ENCODE measurements around the gene DNAH8. TPM values are rescaled to one million over a fixed set of nuclear protein-coding genes. Genes with fewer than 3 reads are reported as not detected.
A peak's percentile ranks its signal among the peaks of the same experiment; 100 is the strongest.

The DNAH8 gene
- total RNA-seq, 1 donor from 2014 or later, result not detected

DNA sequence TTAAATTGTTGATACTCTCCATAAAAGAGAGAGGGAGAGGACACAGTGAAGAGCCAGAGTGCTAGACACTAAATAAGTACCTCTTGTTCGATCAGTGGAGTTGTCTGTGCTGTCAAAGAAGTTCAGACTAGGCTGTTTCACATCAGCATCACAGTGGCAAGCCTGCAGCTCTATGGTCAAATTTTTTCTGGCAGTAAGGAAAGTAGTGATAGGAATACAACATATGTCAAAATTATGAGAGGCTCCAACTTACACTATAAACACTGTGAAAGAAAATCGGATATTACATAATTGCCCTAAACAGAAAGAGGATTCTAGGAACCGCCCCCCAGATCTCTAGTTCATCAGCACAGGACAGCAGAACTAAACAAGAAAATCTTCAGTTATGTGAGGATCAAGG, 23.1 kb downstream of the DNAH8 start:
- Histone ChIP-seq H3K27me3 (ENCODE audit: insufficient read depth, low read length) (no peaks in the 10 kb centered on the region), H3K27ac (ENCODE audit: low read depth, low read length) (no peak overlapping the region), H2AFZ (ENCODE audit: low read depth, low read length) (no peak overlapping the region), H3K4me3 (ENCODE audit: insufficient read depth, low read depth, low read length) (no peak overlapping the region), H3K79me2 (ENCODE audit: insufficient read depth, low read length) (no peaks in the 10 kb centered on the region), H4K20me1 (ENCODE audit: insufficient read depth, low read length) (no peaks in the 10 kb centered on the region), H3K4me1 (ENCODE audit: insufficient read depth, low read length) (no peaks in the 10 kb centered on the region), H3K36me3 (ENCODE audit: insufficient read depth, low read length) (no peaks in the 10 kb centered on the region), H3K9me3 (ENCODE audit: insufficient read depth, low read depth, low read length) (no peaks in the 10 kb centered on the region), H3K4me2 (ENCODE audit: low read length) (no peak overlapping the region), H3K9ac (ENCODE audit: low read length) (no peak overlapping the region)
- Mint-ChIP-seq H3K27me3 (ENCODE audit: low read depth, unreplicated experiment) (peaks cover 3% of the 10 kb centered on the region), H3K27ac (ENCODE audit: unreplicated experiment) (no peak overlapping the region), H3K4me1 (ENCODE audit: low read depth, unreplicated experiment) (no peaks in the 10 kb centered on the region), H3K36me3 (ENCODE audit: low read depth, unreplicated experiment) (no peaks in the 10 kb centered on the region), H3K4me3 (ENCODE audit: unreplicated experiment) (no peak overlapping the region), H3K9me3 (ENCODE audit: unreplicated experiment) (peaks cover 1% of the 10 kb centered on the region)
- DNase-seq (ENCODE audit: low read depth), result no peak
- no peak for FAIRE-seq
- TF ChIP-seq EZH2 (IDR thresholded peaks at IDR 0.05; ENCODE audit: insufficient read depth, low read length), result no peak
- TF ChIP-seq, protein P1, sequence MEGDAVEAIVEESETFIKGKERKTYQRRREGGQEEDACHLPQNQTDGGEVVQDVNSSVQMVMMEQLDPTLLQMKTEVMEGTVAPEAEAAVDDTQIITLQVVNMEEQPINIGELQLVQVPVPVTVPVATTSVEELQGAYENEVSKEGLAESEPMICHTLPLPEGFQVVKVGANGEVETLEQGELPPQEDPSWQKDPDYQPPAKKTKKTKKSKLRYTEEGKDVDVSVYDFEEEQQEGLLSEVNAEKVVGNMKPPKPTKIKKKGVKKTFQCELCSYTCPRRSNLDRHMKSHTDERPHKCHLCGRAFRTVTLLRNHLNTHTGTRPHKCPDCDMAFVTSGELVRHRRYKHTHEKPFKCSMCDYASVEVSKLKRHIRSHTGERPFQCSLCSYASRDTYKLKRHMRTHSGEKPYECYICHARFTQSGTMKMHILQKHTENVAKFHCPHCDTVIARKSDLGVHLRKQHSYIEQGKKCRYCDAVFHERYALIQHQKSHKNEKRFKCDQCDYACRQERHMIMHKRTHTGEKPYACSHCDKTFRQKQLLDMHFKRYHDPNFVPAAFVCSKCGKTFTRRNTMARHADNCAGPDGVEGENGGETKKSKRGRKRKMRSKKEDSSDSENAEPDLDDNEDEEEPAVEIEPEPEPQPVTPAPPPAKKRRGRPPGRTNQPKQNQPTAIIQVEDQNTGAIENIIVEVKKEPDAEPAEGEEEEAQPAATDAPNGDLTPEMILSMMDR (IDR thresholded peaks at IDR 0.05; ENCODE audit: insufficient read depth, low read depth, low read length), result no peak

DNA sequence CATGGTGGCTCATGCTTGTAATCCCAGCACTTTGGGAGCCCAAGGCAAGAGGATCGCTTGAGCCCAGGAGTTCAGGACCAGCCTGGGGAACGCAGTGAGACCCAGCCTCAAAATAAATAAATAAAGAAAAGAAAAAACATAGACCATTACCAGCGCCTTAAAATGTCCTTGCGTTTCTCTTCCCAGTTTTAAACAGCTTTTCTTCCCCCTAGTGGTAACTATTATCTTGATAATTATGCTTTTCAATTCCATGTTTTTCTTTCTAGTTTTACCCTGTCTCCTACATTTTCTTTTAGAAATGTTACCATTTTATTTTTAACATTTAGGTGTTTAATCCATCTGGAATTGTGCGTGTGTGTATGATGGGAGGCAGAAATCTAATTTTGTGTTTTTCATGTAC, 24.4 kb downstream of the DNAH8 start:
- Histone ChIP-seq H3K4me2 (ENCODE audit: low read length) (no peak overlapping the region), H4K20me1 (ENCODE audit: insufficient read depth, low read length) (no peaks in the 10 kb centered on the region), H3K36me3 (ENCODE audit: insufficient read depth, low read length) (no peaks in the 10 kb centered on the region), H3K9me3 (ENCODE audit: insufficient read depth, low read depth, low read length) (no peaks in the 10 kb centered on the region), H3K4me1 (ENCODE audit: insufficient read depth, low read length) (no peaks in the 10 kb centered on the region), H3K27ac (ENCODE audit: low read depth, low read length) (no peak overlapping the region), H3K9ac (ENCODE audit: low read length) (no peak overlapping the region), H3K79me2 (ENCODE audit: insufficient read depth, low read length) (no peaks in the 10 kb centered on the region), H3K27me3 (ENCODE audit: insufficient read depth, low read length) (no peaks in the 10 kb centered on the region), H2AFZ (ENCODE audit: low read depth, low read length) (no peak overlapping the region), H3K4me3 (ENCODE audit: insufficient read depth, low read depth, low read length) (no peak overlapping the region)
- Mint-ChIP-seq H3K36me3 (ENCODE audit: low read depth, unreplicated experiment) (no peaks in the 10 kb centered on the region), H3K4me1 (ENCODE audit: low read depth, unreplicated experiment) (no peaks in the 10 kb centered on the region), H3K4me3 (ENCODE audit: unreplicated experiment) (no peak overlapping the region), H3K9me3 (ENCODE audit: unreplicated experiment) (no peaks in the 10 kb centered on the region), H3K27me3 (ENCODE audit: low read depth, unreplicated experiment) (peaks cover 3% of the 10 kb centered on the region), H3K27ac (ENCODE audit: unreplicated experiment) (no peak overlapping the region)
- TF ChIP-seq EZH2 (IDR thresholded peaks at IDR 0.05; ENCODE audit: insufficient read depth, low read length), result no peak
- TF ChIP-seq, protein P1 (IDR thresholded peaks at IDR 0.05; ENCODE audit: insufficient read depth, low read depth, low read length), result peak; percentile 36
- no peak for FAIRE-seq
- DNase-seq (ENCODE audit: low read depth), result no peak

DNA sequence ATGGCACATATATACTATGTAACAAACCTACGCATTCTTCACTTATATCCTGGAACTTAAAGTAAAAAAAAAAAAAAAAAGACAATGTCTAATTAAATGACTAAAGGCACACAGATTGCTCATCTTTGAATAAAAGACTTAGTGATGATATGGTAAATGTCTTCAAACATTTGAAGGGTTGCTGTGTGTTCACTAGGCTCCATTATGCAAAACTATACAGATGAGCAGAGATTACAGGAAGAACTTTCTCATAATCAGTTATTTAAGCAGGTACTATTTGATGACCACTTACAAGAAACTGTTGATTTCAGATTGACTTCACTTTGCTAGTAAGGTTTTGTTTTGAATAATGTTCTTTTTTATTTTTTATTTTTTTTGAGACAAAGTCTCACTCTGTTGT, 34.4 kb downstream of the DNAH8 start:
- H3K4me1 Mint-ChIP-seq (ENCODE audit: low read depth, unreplicated experiment), result no peaks in the 10 kb centered on the region
- FAIRE-seq (no peak), DNase-seq (ENCODE audit: low read depth) (no peak)
- H3K9me3 Mint-ChIP-seq (ENCODE audit: unreplicated experiment), result no peaks in the 10 kb centered on the region
- Histone ChIP-seq H3K4me2 (ENCODE audit: low read length) (no peak overlapping the region), H3K9me3 (ENCODE audit: insufficient read depth, low read depth, low read length) (no peaks in the 10 kb centered on the region), H3K27ac (ENCODE audit: low read depth, low read length) (no peak overlapping the region), H3K27me3 (ENCODE audit: insufficient read depth, low read length) (no peaks in the 10 kb centered on the region), H3K9ac (ENCODE audit: low read length) (no peak overlapping the region), H2AFZ (ENCODE audit: low read depth, low read length) (no peak overlapping the region), H3K4me3 (ENCODE audit: insufficient read depth, low read depth, low read length) (no peak overlapping the region), H3K79me2 (ENCODE audit: insufficient read depth, low read length) (no peaks in the 10 kb centered on the region), H3K36me3 (ENCODE audit: insufficient read depth, low read length) (no peaks in the 10 kb centered on the region), H4K20me1 (ENCODE audit: insufficient read depth, low read length) (no peaks in the 10 kb centered on the region), H3K4me1 (ENCODE audit: insufficient read depth, low read length) (no peaks in the 10 kb centered on the region)
- no peak overlapping the region for H3K27ac Mint-ChIP-seq (ENCODE audit: unreplicated experiment)
- peaks cover 5% of the 10 kb centered on the region for H3K27me3 Mint-ChIP-seq (ENCODE audit: low read depth, unreplicated experiment)
- no peaks in the 10 kb centered on the region for H3K36me3 Mint-ChIP-seq (ENCODE audit: low read depth, unreplicated experiment)
- TF ChIP-seq EZH2 (IDR thresholded peaks at IDR 0.05; ENCODE audit: insufficient read depth, low read length), result no peak
- TF ChIP-seq, protein P1 (IDR thresholded peaks at IDR 0.05; ENCODE audit: insufficient read depth, low read depth, low read length), result no peak
- no peak overlapping the region for H3K4me3 Mint-ChIP-seq (ENCODE audit: unreplicated experiment)
